ENCODE data around the gene CELSR1.

The CELSR1 gene

GRCh38 chr22:46373159-46373558 is 164.3 kb downstream of the CELSR1 start:
- FAIRE-seq (no peak), DNase-seq (ENCODE audit: extremely low spot score, insufficient read length, low read depth) (no peak)

GRCh38 chr22:46372686-46373085 is 164.7 kb downstream of the CELSR1 start:
- DNase-seq (ENCODE audit: extremely low spot score, insufficient read length, low read depth) (no peak), FAIRE-seq (no peak)

- no peak for FAIRE-seq
- DNase-seq (ENCODE audit: extremely low spot score, insufficient read length, low read depth), result no peak
Observed at GRCh38 chr22:46371623-46372226, 165.7 kb downstream of the CELSR1 start.

GRCh38 chr22:46370584-46371291 is 166.7 kb downstream of the CELSR1 start:
- no peak for FAIRE-seq

GRCh38 chr22:46369716-46370583 is 167.5 kb downstream of the CELSR1 start:
- DNase-seq (ENCODE audit: extremely low spot score, insufficient read length, low read depth), result no peak
- no peak for FAIRE-seq

More at GRCh38 chr22:46370584-46371291, 166.7 kb downstream of the CELSR1 start:
- no peak for DNase-seq (ENCODE audit: extremely low spot score, insufficient read length, low read depth)

- FAIRE-seq (no peak), DNase-seq (ENCODE audit: extremely low spot score, insufficient read length, low read depth) (no peak)
Observed at GRCh38 chr22:46368871-46369715, 168.3 kb downstream of the CELSR1 start.

GRCh38 chr22:46368422-46368821 is 169.0 kb downstream of the CELSR1 start:
- DNase-seq (ENCODE audit: extremely low spot score, insufficient read length, low read depth) (no peak), FAIRE-seq (no peak)

- DNase-seq (ENCODE audit: extremely low spot score, insufficient read length, low read depth), result peak; percentile 82
- peak; percentile 85 for FAIRE-seq
Observed at GRCh38 chr22:46367707-46368191, 169.7 kb downstream of the CELSR1 start.

GRCh38 chr22:46366801-46367706 is 170.4 kb downstream of the CELSR1 start:
- DNase-seq (ENCODE audit: extremely low spot score, insufficient read length, low read depth), result no peak
- no peak for FAIRE-seq

GRCh38 chr22:46366327-46366731 is 171.1 kb downstream of the CELSR1 start:
- DNase-seq (ENCODE audit: extremely low spot score, insufficient read length, low read depth), result no peak
- no peak for FAIRE-seq

GRCh38 chr22:46365166-46365624 is 172.2 kb downstream of the CELSR1 start:
- FAIRE-seq, result no peak
- no peak for DNase-seq (ENCODE audit: extremely low spot score, insufficient read length, low read depth)

GRCh38 chr22:46364341-46365165 is 172.9 kb downstream of the CELSR1 start:
- DNase-seq (ENCODE audit: extremely low spot score, insufficient read length, low read depth), result no peak
- FAIRE-seq, result no peak

GRCh38 chr22:46363611-46364321 is 173.7 kb downstream of the CELSR1 start:
- DNase-seq (ENCODE audit: extremely low spot score, insufficient read length, low read depth) (no peak), FAIRE-seq (no peak)

- FAIRE-seq, result no peak
- no peak for DNase-seq (ENCODE audit: extremely low spot score, insufficient read length, low read depth)
Observed at GRCh38 chr22:46362934-46363515, 174.4 kb downstream of the CELSR1 start.

- DNase-seq (ENCODE audit: extremely low spot score, insufficient read length, low read depth) (no peak), FAIRE-seq (no peak)
Observed at GRCh38 chr22:46362203-46362933, 175.1 kb downstream of the CELSR1 start.

GRCh38 chr22:46361826-46362202 is 175.6 kb downstream of the CELSR1 start:
- DNase-seq (ENCODE audit: extremely low spot score, insufficient read length, low read depth), result no peak
- FAIRE-seq, result no peak
